HG03097 (cell line): ENCODE results near the gene IL1F10.

ENCODE experiments used
- ATAC-seq: cut with Tn5 transposase; IDR thresholded peaks from one replicate; pipeline ENCODE4 v1.9.1; 2021; ENCODE audit not compliant: unreplicated experiment, low FRiP score

The IL1F10 gene

GRCh38 chr2:113058411-113058994 lies 9.3 kb upstream of the IL1F10 start:
- no peak for ATAC-seq

GRCh38 chr2:113058998-113059960 lies 8.5 kb upstream of the IL1F10 start, which contains the start of gene IL36RN:
Gene IL36RN (plus strand): TSS chr2:113059198. CDS start chr2:113059439, 241 bp downstream.
- ATAC-seq, result no peak

- no peak for ATAC-seq
Measured at GRCh38 chr2:113060396-113060795, 7.4 kb upstream of the IL1F10 start.

- ATAC-seq, result no peak
Measured at GRCh38 chr2:113060796-113061195, 7.0 kb upstream of the IL1F10 start.

GRCh38 chr2:113061241-113061640 lies 6.5 kb upstream of the IL1F10 start:
- ATAC-seq, result no peak

- no peak for ATAC-seq
Measured at GRCh38 chr2:113061896-113062770, 5.6 kb upstream of the IL1F10 start.

- no peak for ATAC-seq
Measured at GRCh38 chr2:113064281-113064680, 3.5 kb upstream of the IL1F10 start.

GRCh38 chr2:113064898-113065297 lies 2.9 kb upstream of the IL1F10 start:
- ATAC-seq, result no peak

- ATAC-seq, result no peak
Measured at GRCh38 chr2:113068249-113068648, 479 bp downstream of the IL1F10 start.

- no peak for ATAC-seq
Measured at GRCh38 chr2:113068706-113069485, 1.1 kb downstream of the IL1F10 start.

- no peak for ATAC-seq
Measured at GRCh38 chr2:113069676-113070605, 2.2 kb downstream of the IL1F10 start.

GRCh38 chr2:113070606-113070975 lies 2.8 kb downstream of the IL1F10 start:
- ATAC-seq, result no peak

- no peak for ATAC-seq
Measured at GRCh38 chr2:113072584-113072983, 4.8 kb downstream of the IL1F10 start.

- ATAC-seq, result no peak
Measured at GRCh38 chr2:113073325-113073834, 5.6 kb downstream of the IL1F10 start.

GRCh38 chr2:113075030-113075429 lies 7.3 kb downstream of the IL1F10 start:
- no peak for ATAC-seq

GRCh38 chr2:113075600-113075999 lies 7.8 kb downstream of the IL1F10 start:
- ATAC-seq, result no peak

GRCh38 chr2:113076954-113077669 lies 9.3 kb downstream of the IL1F10 start:
- no peak for ATAC-seq

- ATAC-seq, result no peak
Measured at GRCh38 chr2:113077921-113078320, 10.2 kb downstream of the IL1F10 start.
